AG09309 (cell line): ENCODE measurements around the gene LAT.
A peak's percentile ranks its signal among the peaks of the same experiment; 100 is the strongest.

Source experiments
- DNase-seq: peaks from one replicate; pipeline ENCODE4 v3.0.0-alpha.2; 2010; ENCODE audit warnings: low read depth
- H3K4me3 ChIP-seq: 2 replicates; pipeline ENCODE4 v1.5.1; 2011; ENCODE audit warnings: mild to moderate bottlenecking, low read depth, low read length, moderate library complexity; ENCODE audit not compliant: control insufficient read depth
- TF ChIP-seq, protein P1 (sequence below): IDR thresholded peaks from 2 replicates; pipeline ENCODE4 v1.5.1; 2011; ENCODE audit warnings: mild to moderate bottlenecking, low read depth, low read length, inconsistent platforms; ENCODE audit not compliant: insufficient read depth, control insufficient read depth; ENCODE audit errors: missing control alignments

Gene LAT

DNA sequence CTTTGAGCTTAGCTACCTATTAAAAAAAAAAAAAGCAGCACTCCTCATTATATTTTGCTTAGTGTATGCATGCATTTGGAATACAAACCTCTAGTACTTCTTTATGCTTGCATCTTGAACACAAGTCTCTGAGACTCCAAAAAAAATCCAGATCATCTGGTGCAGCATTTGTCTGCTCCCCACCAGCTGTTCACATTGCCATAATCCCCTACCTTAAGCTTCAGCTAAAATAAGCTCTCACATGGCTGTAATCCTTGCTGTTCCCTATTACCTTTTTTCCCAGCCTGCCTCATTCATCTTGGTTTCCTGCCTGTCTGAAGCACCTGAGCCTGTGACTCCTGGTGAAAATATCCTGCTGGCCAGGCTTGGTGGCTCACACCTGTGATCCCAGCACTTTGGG lies 41.6 kb upstream of the LAT start:
- no peak overlapping the region for H3K4me3 ChIP-seq
- no peak for DNase-seq
- TF ChIP-seq, protein P1, sequence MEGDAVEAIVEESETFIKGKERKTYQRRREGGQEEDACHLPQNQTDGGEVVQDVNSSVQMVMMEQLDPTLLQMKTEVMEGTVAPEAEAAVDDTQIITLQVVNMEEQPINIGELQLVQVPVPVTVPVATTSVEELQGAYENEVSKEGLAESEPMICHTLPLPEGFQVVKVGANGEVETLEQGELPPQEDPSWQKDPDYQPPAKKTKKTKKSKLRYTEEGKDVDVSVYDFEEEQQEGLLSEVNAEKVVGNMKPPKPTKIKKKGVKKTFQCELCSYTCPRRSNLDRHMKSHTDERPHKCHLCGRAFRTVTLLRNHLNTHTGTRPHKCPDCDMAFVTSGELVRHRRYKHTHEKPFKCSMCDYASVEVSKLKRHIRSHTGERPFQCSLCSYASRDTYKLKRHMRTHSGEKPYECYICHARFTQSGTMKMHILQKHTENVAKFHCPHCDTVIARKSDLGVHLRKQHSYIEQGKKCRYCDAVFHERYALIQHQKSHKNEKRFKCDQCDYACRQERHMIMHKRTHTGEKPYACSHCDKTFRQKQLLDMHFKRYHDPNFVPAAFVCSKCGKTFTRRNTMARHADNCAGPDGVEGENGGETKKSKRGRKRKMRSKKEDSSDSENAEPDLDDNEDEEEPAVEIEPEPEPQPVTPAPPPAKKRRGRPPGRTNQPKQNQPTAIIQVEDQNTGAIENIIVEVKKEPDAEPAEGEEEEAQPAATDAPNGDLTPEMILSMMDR, result no peak

DNA sequence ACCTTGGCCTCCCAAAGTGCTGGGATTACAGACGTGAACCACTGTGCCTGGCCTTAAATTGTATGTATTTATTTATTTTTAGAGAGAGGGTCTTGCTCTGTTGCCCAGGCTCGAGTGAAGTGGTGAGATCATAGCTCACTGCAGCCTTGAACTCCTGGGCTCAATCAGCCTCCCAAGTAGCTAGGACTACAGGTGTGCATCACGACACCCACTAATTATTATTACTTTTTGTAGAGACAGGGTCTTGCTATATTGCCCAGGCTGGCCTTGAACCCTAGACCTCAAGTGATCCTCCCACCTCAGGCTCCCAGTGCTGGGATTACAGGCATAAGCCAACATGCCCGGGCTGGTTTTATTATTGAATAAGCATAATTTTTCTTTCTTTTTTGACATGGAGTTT lies 38.2 kb upstream of the LAT start:
- H3K4me3 ChIP-seq, result no peak overlapping the region
- TF ChIP-seq, protein P1, result no peak
- DNase-seq, result no peak

DNA sequence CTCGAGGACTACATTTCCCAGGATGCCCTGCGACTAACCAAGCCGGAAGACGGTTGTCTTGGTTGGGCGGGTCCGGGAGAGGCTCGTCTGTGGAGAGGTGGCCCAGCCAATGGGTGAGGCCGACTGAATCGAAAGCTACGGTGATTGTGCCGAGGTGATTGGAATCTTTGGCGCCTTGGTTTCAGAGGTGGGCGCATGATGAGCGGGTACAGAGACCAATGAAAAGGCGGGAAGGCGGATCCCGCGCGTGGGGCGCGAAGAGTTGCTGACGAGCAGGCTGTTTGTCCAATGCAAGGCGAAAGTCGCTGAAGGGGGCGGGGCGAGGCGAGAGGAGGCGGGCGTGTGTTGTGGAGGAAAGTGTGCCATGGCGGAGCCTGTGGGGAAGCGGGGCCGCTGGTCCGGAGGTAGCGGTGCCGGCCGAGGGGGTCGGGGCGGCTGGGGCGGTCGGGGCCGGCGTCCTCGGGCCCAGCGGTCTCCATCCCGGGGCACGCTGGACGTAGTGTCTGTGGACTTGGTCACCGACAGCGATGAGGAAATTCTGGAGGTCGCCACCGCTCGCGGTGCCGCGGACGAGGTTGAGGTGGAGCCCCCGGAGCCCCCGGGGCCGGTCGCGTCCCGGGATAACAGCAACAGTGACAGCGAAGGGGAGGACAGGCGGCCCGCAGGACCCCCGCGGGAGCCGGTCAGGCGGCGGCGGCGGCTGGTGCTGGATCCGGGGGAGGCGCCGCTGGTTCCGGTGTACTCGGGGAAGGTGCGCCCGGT lies 34.0 kb upstream of the LAT start, which contains the start of gene NFATC2IP:
Gene NFATC2IP (plus strand): TSS at position 290 of the 762 bp plus-strand sequence. CDS start 75 bp downstream, at position 365.
- peak; percentile 99 for DNase-seq
- TF ChIP-seq, protein P1, result no peak

DNA sequence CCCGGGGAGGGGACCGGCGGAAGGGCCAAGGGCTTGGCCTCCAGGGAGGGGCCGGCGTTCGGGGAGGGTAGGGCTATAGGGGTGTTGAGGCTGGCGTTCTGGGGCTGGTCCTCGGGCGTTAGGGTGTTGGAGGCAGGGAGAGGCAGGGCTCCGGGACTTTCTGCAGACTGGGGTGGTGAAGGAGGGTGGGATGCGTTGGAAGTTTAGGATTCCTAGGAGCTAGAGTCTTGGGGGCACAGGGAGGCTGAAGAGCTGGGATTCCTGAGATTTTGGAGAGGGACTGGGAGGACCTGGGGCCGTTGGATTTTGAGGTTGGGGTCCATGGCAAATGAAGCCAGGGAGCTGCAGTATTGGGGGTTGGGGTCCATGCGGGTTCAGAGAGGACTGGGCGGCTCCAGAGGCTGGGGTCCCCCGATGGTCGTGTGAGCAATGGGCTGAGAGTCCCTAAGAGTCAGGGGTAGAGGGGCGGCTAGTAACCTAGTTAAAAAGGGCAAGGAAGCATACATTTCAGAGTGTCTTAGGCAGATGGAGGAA lies 33.4 kb upstream of the LAT start:
- DNase-seq, result no peak
- TF ChIP-seq, protein P1, result no peak
- peak overlapping the region; percentile 82 for H3K4me3 ChIP-seq

More for the DNA sequence above, 34.0 kb upstream of the LAT start, which contains the start of gene NFATC2IP:
- peak within 1 kb of the TSS; percentile 82 for H3K4me3 ChIP-seq

DNA sequence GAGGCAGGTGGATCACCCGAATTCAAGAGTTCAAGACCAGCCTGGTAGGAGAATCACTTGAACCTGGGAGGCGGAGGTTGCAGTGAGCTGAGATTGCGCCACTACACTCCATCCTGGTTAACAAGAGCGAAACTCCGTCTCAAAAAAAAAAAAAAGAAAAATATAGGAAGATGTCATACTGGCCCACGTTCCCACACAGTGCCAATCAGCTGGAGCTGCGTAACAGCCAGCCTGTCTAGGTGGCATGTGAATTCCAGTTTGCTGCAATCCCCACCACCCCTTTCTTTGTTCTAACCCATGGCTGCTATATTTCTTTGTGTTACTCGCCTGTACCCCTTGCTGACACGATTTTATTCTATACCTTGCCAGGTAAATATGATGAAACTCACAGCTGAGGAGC lies 26.6 kb upstream of the LAT start:
- DNase-seq, result no peak
- TF ChIP-seq, protein P1, result no peak
- no peak overlapping the region for H3K4me3 ChIP-seq

DNA sequence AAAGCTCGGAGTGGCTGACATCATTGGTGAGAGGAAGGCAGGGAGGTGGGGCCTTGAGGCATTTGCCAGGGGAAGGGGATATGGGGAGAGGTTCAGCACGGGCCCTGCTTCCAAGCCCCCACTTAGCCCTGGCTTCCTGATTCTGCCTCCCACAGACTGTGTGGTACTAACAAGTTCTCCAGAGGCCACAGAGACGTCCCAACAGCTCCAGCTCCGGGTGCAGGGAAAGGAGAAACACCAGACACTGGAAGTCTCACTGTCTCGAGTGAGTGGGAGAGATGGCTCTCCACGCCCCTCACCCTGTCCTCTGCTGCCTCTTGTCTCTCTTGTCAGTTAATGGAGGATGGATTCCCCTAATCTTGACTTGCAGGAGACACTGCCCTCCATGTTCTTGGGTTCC lies 26.0 kb upstream of the LAT start:
- TF ChIP-seq, protein P1, result no peak
- no peak overlapping the region for H3K4me3 ChIP-seq
- DNase-seq, result no peak
